HG03066 (cell line): ENCODE results near the gene RNF144B.
A peak's percentile ranks its signal among the peaks of the same experiment; 100 is the strongest.

Experiments
- ATAC-seq: cut with Tn5 transposase; IDR thresholded peaks from one replicate; pipeline ENCODE4 v1.9.1; 2021; ENCODE audit warnings: low read depth; ENCODE audit not compliant: unreplicated experiment

Gene RNF144B

GRCh38 chr6:18503593-18504231 lies 116.6 kb downstream of the RNF144B start:
- peak; percentile 74 for ATAC-seq

- ATAC-seq = no peak
These were observed 117.1 kb downstream of the RNF144B start for GRCh38 chr6:18504232-18504596.

- no peak for ATAC-seq
These were observed 119.3 kb downstream of the RNF144B start for GRCh38 chr6:18506382-18507017.

GRCh38 chr6:18507018-18507415 lies 119.9 kb downstream of the RNF144B start:
- no peak for ATAC-seq

- no peak for ATAC-seq
These were observed 120.4 kb downstream of the RNF144B start for GRCh38 chr6:18507561-18507960.

- no peak for ATAC-seq
These were observed 122.9 kb downstream of the RNF144B start for GRCh38 chr6:18509871-18510643.

GRCh38 chr6:18510644-18511033 lies 123.5 kb downstream of the RNF144B start:
- no peak for ATAC-seq

GRCh38 chr6:18511211-18511610 lies 124.1 kb downstream of the RNF144B start:
- ATAC-seq = no peak

- no peak for ATAC-seq
These were observed 126.2 kb downstream of the RNF144B start for GRCh38 chr6:18513253-18513798.

- no peak for ATAC-seq
These were observed 127.0 kb downstream of the RNF144B start for GRCh38 chr6:18514180-18514579.

- ATAC-seq = no peak
These were observed 128.6 kb downstream of the RNF144B start for GRCh38 chr6:18515767-18516166.
